ENCODE data around the gene SULT1E1.
"Not testable (repeated sequence)": the region's sequence is repeated elsewhere in the genome, so short reads cannot be mapped to it uniquely, and the experiment has no call there.

SULT1E1 gene

GRCh38 chr4:69838977-69839376 lies 21.0 kb downstream of the SULT1E1 start:
- DNase-seq: no peak

GRCh38 chr4:69836287-69836686 lies 23.7 kb downstream of the SULT1E1 start:
- no peak for DNase-seq

- DNase-seq: no peak
Observed at GRCh38 chr4:69835766-69836165, 24.2 kb downstream of the SULT1E1 start.

GRCh38 chr4:69833251-69833650 lies 26.7 kb downstream of the SULT1E1 start:
- DNase-seq: no peak

GRCh38 chr4:69832326-69833030 lies 27.5 kb downstream of the SULT1E1 start:
- DNase-seq: no peak

GRCh38 chr4:69831646-69832325 lies 28.2 kb downstream of the SULT1E1 start:
- DNase-seq: no peak

GRCh38 chr4:69831270-69831627 lies 28.7 kb downstream of the SULT1E1 start:
- DNase-seq: no peak

GRCh38 chr4:69830560-69831269 lies 29.2 kb downstream of the SULT1E1 start:
- no peak for DNase-seq

GRCh38 chr4:69830192-69830559 lies 29.8 kb downstream of the SULT1E1 start:
- DNase-seq: no peak

- no peak for DNase-seq
Observed at GRCh38 chr4:69829678-69830077, 30.3 kb downstream of the SULT1E1 start.

GRCh38 chr4:69828828-69829227 lies 31.1 kb downstream of the SULT1E1 start:
- DNase-seq: no peak

GRCh38 chr4:69825056-69825455 lies 34.9 kb downstream of the SULT1E1 start:
- not testable (repeated sequence) for DNase-seq

- peak in 3 of 5 donors; percentile 15 to 39 (median 25) for DNase-seq
Observed at GRCh38 chr4:69823481-69824186, 36.3 kb downstream of the SULT1E1 start.

- DNase-seq: no peak
Observed at GRCh38 chr4:69823048-69823447, 36.9 kb downstream of the SULT1E1 start.

GRCh38 chr4:69822198-69822597 lies 37.7 kb downstream of the SULT1E1 start:
- no peak for DNase-seq

GRCh38 chr4:69818060-69818639 lies 41.8 kb downstream of the SULT1E1 start:
- no peak for DNase-seq

- no peak for DNase-seq
Observed at GRCh38 chr4:69816236-69816635, 43.7 kb downstream of the SULT1E1 start.

- DNase-seq: no peak
Observed at GRCh38 chr4:69813628-69814027, 46.3 kb downstream of the SULT1E1 start.

- DNase-seq: no peak
Observed at GRCh38 chr4:69811166-69811565, 48.8 kb downstream of the SULT1E1 start.

GRCh38 chr4:69800599-69800998 lies 59.3 kb downstream of the SULT1E1 start:
- DNase-seq: no peak

- DNase-seq: no peak
Observed at GRCh38 chr4:69799337-69799736, 60.6 kb downstream of the SULT1E1 start.

- DNase-seq: no peak
Observed at GRCh38 chr4:69793732-69794131, 66.2 kb downstream of the SULT1E1 start.

Data from T-helper 1 cell (primary cell).